Pulmonary artery endothelial cell (primary cell): Measurements from ENCODE around the gene PTGER2. TPM values are rescaled to one million over a fixed set of nuclear protein-coding genes. Genes with fewer than 3 reads are reported as not detected.

Experiments
- DNase-seq: peaks from one replicate; pipeline ENCODE4 v3.0.0-alpha.2; 2011; ENCODE audit warnings: low read depth, low spot score
- total RNA-seq: library from RNA; depleted of rRNA; stranded (reverse); fragments of >200 nt; gene quantifications from 2 replicates; pipeline ENCODE4 v1.2.3, GENCODE V29; 2014

The PTGER2 gene
- total RNA-seq, 1 donor from 2014 or later = not detected

DNA sequence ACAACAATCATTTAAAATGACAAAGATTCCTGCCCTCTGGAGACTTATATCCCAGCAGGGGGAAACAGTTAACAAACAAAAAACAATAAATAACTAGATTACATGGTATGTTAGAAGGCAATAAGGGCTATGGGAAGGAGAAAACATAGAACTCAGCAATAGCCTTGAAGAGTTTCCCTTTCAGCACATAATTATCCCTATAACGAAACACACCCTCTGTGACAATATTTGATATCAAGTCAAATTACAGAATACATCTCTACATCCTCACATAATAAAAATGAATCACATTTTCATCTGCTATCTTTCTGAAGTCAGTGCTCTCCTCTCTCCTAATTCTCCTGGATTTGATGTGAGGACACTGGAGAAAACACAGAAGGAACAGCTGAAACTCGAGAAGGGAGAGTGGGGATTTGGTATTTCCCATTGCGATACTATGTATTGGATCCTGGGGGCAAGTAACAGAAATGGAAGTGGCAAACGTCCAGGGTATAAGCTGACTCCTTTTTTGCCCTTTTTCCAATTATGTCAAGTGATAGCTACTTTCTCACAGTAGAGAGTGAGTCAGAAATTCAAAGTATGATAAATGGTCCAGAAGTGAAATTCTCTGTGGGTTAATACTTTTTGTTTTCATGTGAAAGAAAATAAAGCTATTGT is 9.7 kb upstream of the PTGER2 start:
- DNase-seq = no peak

DNA sequence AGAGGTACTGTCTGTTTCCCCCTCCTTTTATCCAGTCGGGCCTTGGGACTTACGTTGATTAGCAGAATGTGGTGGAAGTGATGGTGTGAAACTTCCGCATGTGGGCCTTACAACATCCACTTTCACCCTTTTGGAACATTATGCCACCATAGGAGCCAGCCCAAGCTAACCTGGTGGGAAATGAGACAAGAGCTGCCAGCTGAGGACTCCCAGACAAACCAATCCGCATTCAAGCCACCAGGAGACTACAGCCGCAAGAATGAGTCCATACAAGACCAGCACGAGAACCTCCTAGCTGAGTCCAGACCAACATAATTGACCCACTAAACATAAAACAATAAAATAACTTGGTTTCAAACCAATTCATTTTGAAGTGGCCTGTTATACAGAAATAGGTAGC is 9.1 kb upstream of the PTGER2 start:
- no peak for DNase-seq

DNA sequence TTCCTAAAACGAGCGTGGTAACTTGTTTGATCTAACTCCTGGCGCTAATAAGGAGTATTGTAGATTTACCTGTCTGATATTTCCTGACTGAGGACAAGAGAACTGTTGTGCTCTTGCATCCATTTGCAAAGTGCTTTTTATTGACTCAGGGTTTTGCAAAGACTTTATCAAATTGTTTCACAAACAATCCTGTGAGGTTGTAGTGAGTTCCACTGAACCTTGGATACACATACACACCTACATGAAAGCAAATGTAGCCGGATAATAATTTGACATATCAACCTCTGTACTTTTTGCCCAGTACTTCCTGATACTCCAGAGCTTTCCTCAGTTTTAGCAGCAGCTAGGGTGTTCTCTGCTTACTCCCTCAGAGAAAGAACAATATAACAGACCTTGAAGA is 6.7 kb upstream of the PTGER2 start:
- no peak for DNase-seq

DNA sequence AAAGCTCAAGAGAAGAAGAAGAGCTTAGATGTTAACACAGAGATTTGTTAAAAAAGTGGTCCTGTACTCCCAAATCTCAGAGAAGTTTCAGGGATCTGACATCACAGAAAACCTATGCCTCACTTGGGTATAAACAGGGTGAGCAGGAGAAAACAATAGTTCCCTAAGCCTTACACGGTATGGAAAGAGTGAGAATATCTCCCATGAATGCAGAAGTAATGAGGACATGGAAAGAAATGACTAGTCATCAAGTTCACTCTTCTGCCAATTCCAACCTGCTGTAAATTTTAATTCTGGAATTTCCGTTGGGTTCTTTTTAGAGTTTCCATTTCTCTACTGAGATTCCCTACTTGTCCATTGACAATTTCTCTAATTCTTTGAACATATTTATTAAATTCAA is 6.2 kb upstream of the PTGER2 start:
- no peak for DNase-seq

DNA sequence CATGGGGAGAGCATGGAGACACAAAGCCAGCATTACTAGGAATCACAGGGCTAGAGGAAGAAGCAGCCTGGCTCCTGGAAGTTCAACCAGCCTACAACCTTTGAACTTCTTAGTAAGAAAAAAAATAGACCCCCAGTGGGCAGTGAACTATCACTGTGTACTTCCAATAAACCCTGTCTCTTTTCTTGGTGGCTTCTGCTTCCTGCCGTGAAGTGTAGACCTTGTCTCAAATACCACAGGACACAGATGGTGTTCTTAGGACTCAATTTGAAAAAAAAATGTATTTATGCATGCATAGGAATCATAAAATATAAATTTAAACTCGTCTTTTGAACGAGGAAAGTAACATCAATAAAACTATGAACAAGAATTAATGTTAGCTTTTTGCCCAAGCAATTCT is 3.6 kb upstream of the PTGER2 start:
- DNase-seq = no peak

DNA sequence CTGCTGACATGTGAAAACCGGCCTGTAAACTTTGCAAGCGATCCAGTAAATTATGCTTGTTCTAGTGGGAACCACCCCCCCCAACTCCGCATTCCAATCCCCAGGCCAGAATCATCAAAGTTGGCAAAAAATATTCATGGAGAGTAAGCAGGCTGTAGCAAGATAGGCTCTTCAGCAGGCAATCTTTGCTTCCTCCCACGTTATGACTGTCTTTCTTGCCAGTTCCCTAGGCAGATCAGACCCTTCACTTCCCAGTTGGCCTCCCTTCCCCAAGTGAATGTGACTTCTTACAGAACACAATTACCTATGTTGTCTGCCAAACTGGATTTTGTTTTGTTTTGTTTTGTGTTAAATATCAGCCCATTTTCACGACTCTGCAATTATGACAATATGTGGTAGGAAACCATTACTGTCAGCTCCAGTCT is 1.2 kb upstream of the PTGER2 start:
- DNase-seq = no peak

DNA sequence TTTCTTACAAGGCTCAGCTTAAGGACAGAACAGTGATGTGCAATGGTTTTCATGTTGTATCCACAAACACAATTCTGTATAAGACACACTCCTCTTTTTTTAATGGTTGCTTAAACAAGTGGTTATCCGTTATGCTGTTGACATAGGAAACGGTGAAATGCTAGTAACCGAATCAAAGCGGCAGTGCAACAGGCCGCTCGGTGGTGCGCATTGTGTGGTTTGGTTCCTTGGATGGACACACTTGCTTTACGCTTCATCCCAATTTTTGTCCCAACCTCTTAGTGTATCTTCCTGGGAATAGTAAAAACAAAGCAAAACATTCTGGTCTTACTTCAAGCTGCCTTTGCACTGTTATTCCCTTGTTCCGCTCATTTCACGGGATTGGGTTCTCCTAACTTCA is 650 bp upstream of the PTGER2 start:
- DNase-seq = no peak

DNA sequence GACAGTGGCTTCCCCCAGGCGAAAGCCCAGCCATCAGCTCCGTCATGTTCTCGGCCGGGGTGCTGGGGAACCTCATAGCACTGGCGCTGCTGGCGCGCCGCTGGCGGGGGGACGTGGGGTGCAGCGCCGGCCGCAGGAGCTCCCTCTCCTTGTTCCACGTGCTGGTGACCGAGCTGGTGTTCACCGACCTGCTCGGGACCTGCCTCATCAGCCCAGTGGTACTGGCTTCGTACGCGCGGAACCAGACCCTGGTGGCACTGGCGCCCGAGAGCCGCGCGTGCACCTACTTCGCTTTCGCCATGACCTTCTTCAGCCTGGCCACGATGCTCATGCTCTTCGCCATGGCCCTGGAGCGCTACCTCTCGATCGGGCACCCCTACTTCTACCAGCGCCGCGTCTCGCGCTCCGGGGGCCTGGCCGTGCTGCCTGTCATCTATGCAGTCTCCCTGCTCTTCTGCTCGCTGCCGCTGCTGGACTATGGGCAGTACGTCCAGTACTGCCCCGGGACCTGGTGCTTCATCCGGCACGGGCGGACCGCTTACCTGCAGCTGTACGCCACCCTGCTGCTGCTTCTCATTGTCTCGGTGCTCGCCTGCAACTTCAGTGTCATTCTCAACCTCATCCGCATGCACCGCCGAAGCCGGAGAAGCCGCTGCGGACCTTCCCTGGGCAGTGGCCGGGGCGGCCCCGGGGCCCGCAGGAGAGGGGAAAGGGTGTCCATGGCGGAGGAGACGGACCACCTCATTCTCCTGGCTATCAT is 663 bp downstream of the PTGER2 start:
- no peak for DNase-seq

DNA sequence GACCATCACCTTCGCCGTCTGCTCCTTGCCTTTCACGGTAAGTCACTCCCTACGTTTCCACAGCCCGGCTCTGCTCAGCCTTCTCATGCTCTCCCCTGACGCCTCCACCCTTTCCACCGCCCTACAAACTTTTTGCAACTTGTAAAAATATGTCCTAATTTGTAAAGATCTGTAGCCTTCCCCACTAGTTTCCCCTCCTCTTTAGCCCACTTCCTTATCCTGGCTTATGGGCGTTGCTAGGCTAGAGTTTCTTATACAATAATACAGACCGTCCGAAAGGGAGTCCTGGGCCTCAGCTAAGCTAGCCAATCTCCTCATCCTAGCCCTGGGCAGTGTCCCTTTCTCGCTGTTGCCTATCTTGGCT is 1.2 kb downstream of the PTGER2 start:
- no peak for DNase-seq

DNA sequence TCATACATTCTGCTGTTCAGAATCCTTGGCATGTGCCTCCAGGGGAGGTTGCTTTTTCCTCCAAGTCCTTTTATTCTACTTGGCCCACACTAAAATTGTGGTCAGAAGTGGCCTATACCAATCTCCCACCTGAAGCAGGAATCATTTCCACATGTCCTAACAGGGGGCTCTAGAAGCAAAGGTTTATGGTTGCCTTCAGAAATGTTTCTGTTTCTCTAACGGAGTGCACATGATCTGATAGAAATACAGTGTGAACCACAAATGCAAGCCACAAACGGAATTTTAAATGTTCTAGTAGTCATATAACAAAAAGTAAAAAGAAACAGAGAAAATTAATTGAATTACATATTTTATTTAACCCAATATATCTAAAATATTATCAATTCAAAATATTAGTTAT is 4.0 kb downstream of the PTGER2 start:
- no peak for DNase-seq

DNA sequence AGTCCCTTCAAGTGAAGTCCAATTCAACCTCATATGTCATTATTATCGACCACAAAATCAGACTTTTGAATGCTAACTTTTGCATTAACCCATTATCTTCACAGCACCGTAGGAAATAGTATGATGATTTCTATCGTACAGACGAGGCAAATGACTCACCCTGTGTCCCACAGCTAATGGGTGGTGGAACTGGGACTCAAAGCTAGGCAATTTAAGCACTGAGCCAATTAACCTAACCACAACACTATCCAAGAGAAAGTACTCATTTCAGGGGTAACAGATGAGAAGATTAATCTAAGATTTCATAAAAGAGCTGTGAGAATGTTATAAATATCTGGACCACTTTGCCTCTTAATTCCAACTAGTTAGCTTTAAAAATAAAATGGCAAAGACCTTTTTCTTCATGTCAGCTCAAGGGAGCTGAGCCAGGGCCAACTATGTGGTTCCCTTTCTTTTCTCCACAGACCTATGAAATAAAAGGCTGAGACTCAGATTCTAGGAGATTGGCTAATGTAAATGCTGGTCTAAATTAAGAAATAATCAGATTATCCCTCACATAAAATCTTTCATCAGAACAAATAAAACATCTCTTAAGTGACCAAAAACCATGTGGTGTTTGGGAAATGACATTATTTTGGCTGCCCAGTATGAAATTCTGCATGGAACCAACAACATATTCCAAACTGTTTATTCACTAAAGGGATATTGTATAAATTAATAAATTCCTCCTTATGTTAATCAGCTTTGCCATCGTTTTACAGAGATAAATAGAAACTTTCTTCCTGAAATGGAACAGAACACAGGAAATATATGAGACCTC is 4.9 kb downstream of the PTGER2 start:
- no peak for DNase-seq

DNA sequence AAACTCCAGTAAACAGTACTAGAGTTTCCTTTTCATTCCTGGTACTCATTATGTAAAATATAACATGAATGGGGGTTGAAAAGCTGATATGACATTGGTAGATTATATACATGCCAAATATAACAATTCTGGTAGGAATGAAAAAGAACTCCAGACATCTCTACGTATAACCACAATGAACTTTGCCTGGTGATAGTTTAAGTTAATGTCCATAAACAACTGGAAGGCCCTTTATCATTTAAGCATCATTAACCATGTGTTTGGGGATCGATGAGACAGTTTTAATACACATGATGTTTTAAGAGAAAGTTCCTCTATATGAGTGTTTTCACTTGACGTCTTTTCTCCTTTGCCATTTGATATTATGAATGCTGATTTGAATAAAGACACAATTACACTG is 5.8 kb downstream of the PTGER2 start:
- DNase-seq = no peak

DNA sequence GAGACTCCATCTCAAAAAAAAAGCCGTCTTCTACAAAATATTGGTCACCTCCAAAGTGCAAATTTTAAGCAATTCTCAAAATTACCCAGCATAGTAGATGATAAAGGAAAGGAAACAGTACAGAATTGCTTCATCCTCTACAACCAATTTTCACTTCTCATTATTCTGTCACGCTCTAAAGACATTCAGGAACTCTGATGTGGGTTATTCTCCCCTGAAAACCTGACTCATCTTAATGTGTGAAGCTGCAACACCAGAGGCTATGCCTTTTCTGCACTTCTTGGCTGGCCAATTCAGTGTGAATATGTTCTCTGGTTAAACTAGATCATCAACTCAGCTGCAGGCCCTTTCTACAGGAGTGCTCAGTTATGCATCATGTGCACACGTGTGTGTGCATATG is 11.0 kb downstream of the PTGER2 start:
- DNase-seq = no peak

DNA sequence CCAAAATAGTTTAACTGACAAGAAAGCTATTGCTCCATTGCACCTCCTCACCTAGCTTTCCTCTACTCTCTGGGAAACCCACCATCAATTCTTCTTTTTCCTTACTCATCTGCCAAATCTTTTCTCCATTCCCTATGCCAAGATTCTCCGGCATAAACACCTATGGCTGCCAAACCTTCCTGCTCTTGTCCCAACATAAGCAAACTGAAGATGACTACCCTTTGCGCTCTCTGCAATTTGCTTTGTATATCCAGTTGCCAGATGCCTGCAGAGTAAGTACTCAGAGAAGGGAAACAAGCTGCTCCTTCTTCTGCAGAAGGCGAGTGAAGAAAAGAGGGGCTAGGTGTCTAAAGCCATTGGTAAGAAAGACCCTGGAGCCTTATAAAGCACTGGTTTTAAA is 11.5 kb downstream of the PTGER2 start:
- DNase-seq = no peak

DNA sequence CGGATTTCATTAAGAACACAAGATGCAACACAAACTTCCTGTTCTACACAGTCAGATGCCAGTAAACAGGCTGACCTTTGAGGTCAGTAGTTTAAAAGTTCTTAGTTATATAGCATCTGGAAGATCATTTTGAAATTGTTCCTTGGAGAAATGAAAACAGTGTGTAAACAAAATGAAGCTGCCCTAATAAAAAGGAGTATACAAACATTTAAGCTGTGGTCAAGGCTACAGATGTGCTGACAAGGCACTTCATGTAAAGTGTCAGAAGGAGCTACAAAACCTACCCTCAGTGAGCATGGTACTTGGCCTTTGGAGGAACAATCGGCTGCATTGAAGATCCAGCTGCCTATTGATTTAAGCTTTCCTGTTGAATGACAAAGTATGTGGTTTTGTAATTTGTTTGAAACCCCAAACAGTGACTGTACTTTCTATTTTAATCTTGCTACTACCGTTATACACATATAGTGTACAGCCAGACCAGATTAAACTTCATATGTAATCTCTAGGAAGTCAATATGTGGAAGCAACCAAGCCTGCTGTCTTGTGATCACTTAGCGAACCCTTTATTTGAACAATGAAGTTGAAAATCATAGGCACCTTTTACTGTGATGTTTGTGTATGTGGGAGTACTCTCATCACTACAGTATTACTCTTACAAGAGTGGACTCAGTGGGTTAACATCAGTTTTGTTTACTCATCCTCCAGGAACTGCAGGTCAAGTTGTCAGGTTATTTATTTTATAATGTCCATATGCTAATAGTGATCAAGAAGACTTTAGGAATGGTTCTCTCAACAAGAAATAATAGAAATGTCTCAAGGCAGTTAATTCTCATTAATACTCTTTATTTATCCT is 13.5 kb downstream of the PTGER2 start:
- no peak for DNase-seq

DNA sequence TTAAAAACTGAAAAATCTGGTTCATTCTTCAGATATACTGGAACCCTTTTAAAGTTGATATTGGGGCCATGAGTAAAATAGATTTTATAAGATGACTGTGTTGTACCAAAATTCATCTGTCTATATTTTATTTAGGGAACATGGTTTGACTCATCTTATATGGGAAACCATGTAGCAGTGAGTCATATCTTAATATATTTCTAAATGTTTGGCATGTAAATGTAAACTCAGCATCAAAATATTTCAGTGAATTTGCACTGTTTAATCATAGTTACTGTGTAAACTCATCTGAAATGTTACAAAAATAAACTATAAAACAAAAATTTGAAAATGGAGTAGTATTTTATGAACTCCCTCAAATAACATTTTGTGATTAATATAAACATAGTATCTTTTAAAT is 14.2 kb downstream of the PTGER2 start:
- no peak for DNase-seq

DNA sequence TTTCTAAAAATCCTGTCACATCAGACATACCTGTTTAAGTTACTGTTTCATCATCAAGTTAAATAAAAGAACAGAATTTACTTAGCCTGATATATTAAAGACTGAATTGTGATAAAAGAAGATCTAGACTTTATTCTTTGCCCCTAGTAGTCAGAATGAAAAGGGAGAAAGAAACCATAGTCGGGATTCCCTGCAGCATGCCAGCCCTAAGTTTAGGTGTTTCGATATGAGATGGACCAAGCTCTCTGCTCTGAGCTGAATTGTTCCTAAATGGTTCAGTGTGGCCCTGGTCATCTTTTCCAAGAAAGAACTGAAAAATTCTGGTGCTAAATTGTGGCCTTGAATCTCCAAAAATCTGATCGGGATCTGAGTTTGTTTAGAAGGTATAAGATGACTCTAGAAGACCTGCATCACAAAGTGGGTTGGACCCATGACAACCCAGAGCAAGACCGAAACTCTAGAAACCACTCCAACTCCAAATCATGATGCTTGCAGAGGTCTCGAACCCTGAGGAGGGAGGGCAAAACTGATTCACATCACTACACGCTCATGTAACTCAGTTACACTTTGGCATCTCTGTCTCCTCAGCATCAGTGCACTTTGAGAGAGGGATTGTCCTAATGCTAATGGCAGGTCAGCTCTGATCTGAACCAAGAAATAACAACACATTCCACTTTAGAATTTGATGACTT is 15.7 kb downstream of the PTGER2 start:
- DNase-seq = no peak

DNA sequence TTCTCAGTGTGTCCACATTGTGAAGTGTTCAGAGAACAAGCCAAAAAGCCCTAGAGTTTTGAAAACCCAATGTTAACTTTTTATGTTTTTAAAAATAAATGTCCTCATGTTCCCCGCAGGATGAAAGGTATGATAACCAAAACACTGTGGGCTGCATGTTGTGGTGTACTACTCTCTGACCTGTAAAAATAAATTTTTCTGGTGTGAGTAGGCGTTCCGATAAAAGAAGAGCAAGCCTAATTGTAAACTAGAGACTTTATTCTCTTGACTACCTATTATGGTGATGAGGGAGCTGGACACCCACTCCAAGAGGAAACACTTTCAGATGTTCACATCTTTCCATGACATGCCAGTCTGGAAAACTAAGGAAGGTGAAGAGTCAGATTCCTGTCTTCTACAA is 18.2 kb downstream of the PTGER2 start:
- DNase-seq = no peak

DNA sequence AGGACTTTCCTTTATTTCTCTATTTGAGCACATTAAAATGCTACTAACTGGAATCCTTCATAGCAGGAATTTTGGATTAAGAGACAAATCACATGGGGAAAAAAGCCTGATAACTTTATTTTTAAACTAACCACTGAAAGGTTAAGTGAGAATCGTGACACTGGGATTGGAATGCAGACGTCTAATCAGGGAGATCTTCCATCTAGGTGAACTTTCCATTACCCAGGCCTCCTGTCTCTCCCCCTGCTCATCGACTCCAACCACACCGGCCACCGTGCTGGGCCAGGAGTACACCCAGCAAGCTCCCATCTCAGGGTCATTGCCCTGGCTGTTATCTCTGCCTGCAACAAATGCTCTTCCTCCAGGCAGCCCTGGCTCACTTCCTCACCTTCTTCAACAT is 19.0 kb downstream of the PTGER2 start:
- DNase-seq = no peak

DNA sequence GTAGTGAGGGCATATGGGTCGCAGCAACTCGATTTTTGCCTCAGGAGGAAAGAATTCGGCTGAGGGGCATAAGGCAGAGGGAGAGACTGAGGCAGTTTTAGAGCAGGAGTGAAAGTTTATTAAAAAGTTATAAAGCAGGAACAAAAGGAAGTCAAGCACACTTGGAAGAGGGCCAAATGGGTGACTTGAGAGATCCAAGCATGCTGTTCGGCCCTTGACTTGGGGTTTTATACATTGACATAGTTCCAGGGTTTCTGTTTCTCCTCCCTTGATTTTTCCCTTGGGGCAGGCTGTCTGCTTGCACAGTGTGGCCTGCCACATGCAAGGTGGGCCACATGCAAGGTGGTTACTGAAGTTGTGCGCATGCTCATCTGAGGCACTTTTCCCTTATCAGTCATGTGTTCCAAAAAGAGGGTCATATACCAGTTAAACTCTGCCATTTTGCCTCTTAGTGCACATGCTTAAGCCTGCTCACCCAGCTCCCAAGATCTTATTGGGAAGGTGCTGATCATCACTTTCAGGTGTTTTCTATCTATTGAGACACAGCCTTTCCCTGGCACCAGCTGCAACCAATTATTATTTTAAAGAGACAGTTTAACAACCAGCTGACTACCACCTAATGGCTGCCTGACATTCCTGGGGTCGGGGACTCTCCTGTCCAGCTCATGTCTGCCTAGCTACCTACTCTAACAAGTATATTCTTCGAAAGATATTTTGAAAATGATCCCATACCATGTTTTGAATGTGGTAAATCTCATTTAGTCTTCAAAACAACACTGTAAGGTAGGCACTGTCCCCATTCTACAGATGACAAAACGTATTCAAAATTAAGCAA is 19.9 kb downstream of the PTGER2 start:
- DNase-seq = no peak
